GM21619 (cell line): ENCODE measurements around the gene CMTM5.

Source experiments
- ATAC-seq: cut with Tn5 transposase; IDR thresholded peaks from one replicate; pipeline ENCODE4 v1.9.1; 2021; ENCODE audit not compliant: unreplicated experiment

Gene CMTM5, protein sequence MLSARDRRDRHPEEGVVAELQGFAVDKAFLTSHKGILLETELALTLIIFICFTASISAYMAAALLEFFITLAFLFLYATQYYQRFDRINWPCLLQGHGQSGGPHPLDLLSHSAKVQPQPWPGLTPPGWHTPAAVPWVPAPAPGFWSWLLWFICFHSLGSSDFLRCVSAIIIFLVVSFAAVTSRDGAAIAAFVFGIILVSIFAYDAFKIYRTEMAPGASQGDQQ

DNA sequence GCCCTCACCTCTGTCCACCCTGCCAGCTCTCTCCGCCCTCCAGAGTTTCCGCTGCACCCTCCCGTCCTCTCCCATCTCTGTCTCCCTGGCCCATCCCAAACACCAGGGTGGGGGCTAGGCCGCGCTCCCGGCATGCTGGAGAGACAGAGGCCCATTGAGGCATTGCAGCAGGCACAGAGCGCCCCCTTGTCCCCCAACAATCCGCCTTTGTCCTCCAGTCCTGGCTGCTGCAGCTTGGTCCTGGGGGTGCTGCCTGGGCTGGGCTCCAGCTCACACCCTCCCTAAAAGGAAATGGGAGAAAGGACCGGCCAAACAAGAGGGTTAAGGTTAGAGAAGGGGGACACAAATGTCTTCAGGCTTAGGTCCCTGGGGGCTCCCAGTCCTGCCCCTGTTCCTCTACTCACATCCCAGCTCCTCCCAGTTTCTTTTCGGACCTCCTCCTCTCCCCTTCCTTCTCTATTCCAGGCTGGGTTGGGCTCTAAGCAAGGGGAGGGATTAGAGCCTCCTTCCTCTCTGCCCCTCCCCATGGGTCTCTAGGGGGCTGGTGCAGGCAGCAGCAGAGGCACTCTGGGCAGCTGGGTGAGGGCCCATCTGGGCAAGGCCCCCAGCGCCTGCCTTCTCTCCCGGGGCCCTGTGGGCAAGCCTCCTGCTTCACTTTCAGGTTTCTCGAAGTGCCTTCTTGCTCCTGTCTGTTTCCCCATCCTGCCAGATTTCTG lies at the start of gene CMTM5:
CMTM5 (plus strand) TSS at position 565 of the 716 bp plus-strand sequence. CDS start 206 bp downstream, outside the sequence.
- ATAC-seq: no peak

DNA sequence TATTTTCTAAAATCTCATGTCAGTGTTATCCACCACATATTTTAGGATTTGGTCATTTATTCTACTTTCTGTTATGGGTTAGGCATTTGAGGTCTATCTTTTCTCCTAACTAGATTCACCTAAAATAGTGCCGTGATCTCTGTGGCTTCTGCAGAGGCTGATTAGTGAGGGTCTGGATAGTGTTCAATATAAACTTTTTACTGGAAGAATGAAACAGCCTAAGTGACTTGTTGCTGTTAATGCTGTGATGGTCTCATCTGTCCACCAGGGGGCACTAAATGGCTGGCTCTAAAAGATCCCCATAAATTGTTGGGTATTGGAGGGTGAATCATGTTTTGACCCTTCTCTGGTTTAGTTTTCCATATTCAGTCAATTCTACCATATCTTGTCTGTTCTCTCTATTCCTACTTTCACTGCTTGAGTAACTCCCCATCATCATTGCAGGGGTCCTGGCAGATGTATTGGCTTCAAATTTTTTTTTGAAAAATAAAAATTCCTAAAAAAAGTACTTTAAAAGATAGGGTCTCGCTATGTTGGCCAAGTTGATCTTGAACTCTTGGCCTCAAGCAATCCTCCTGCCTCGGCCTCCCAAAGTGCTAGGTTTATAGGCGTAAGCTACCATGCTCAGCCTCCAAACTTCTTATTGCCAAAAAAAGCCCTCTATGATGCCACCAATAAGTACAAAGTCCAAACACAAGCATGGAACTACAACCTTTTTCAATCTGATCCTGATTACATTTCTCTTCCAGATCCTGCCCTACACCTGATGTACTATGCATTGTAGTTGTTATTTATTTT lies 48.7 kb upstream of the CMTM5 start:
- no peak for ATAC-seq

DNA sequence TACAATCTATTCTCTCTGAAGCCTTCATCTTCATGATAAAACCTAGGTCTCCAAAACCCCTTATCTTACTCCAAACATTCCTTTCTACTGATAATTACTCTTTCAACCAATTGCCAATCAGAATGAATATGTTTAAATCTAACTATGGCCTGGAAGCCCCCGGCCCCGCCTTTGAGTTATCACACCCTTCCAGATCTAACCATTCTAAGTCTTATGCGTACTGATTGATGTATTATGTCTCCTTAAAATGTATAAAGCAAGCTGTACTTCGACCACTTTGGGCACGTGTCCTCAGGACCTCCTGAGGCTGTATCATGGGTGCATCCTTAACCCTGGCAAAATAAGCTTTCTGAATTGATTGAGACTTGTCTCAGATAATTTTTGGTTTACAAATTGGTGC lies 41.2 kb upstream of the CMTM5 start:
- ATAC-seq: no peak

DNA sequence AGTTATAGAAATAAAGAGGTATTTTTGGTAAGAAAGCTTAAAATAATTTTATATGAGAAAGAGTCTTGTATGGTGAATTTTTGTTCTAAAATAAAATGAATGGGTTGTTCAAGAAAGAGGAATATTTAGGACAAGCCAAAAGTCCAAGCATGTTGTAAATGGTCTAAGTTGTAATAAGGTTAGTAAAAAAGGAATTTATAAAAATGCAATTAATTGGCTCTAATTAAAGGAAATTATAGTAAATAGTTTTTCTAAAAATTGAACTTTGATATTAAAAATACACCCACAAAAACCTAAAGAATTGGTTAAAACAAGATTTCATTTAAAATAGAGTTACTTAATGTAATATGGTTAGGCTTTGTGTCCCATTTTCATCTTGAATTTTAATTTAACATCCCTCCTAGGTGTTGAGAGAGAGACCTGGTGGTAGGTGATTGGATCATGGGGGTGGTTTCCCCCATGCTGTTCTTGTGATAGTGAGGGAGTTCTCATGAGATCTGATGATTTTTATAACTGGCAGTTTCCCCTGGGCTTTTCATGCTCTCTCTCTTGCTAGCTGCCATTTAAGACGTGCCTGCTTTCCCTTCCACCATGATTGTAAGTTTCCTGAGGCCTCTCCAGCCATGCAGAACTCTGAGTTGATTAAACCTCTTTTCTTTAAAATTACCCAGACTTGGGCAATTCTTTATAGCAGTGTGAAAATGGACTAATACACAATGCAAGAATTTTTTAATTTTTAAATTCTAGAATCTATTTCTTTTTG lies 37.2 kb upstream of the CMTM5 start:
- no peak for ATAC-seq

DNA sequence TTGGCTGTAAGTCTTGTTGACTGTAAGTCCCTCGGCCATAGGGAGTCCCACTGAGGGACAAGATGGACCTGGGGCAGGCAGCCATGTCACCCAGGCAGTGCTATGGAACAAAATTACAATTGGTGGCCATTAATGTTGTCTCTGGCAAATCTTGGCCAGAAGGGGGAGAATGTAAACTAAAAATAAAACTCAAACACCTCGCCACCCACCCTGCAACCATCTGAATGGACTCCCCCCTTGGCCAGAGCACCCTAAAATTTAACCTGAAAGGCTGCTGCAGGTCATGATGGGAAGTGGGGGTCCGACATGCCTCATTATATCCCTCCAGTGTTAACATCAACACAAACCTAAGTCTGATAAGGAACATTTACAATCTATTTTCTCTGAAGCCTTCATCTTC lies 32.4 kb upstream of the CMTM5 start:
- no peak for ATAC-seq

DNA sequence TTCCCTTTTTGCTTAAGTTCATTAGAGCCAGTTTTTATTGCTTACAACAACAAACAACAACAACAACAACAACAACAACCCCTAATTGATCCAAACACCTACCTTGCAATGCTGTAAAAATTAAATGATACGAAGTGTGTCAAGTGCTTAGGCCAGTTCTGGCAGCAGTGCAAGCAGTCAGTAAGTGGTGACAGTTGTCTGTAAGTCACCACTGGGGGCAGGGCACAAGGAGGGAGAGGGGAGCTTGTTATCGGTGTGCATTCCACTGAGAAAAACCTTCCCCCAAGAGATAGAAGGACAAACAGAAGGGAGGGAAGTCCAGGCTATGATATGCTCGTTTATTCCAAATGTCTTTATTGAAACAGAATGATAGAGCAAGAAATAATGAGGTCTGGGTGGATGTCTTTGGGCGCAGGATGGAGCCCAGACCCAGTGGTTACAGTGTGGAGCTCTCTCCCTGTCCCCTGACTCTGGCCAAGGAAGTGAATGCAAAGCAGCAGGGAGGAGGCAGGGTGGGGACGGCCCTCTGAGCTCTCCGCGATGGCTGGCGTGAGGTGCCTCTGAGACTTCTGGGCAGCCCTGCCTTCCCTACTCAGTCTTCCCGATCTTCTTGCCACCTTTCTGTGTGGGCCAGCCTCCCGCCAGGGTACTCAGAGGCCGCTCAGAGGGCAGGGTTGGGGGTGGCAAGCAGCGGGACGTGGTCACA lies 30.7 kb upstream of the CMTM5 start:
- ATAC-seq: no peak

DNA sequence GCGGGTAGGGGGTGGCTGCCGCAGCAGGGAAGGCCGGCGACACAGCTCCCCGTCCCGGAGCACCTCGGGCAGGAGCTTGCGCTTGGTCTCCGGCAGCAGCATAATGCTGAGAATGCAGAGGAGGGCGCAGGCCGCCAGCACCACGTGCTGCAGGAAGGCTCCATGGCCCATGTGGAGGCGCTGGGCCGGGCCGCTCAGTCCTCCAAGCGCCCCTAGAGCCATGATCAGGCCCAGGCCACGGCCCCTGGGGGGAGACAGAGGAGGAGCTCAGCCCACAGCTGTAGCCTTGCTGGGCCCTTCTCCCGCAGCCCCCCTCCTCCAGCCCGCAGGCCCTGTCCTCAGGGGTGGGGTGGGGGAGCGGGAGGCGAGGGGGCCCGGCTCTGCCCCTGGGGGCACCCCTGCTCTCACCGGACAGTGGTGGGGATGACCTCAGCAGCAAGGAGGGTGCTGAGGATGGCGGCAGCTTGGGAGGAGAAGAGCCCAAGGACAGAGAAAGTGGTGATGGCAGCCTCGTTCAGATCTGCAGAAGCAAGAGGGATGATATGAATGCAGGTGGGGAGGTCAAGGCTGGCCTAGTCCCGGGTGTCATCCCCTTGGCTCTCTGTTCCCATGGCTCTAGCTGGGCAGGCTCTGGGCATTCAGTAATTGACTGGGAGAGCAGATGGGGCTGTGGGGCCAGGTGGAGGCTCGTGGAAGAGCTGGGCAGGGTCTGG lies 30.0 kb upstream of the CMTM5 start:
- no peak for ATAC-seq

DNA sequence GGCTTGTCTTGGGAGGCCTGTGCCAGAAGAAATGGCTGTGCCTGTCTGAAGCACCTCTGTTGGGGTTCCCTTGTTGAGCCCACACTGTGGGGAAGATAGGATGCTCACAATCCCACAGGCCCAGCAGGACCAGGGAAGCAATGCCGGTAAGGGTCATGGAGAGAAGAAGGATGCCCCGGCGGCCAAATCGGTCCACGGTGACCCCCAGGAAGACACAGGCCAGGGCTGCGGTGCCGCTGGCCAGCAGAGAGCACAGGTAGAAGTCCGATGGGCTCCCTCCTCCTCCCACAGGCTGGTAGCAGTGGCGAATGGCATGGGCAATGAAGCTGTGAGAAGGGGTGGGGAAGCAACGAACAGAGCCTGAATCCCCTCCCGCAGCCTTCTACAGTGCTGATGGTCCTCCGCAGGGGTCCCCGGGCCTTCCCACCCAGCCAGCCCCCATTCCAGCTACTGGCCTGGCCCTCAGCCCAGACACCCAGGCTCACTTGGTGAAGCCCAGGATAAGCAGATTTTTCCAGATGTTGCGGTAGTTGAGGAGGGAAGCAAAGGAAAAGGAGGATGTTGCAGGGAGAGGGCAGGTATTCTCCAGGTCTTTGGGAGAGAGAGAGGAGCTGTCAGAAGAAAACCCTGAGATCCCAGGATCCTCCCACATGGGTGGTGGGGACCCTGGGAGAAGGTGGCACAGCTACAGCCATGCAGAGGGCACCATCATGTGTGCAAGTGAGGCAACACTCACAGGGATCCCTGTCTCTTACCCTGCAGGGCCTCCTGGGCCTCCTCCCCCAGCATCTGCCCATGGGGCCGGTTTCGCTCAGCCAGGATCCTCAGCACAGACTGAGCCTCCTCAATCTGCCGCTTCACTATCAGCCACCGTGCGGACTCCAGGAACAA lies 29.2 kb upstream of the CMTM5 start:
- no peak for ATAC-seq

DNA sequence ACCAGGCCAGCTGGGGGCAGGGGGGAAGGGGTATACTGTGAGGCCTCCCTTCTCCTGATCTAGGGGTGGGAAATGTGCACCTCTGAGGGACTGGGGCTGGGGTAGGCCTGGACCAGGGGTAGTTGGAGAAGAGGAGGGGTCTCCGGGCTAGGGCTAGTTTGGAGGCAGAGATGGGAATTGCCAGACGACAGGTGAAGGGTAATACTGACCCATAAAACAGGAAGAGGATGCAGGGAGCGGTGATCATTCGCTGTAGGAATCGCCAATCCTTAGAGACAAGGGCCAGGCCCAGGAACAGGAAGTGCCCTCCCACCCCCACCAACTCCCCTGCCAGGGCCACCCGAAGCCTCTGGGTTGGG lies 28.6 kb upstream of the CMTM5 start:
- no peak for ATAC-seq

DNA sequence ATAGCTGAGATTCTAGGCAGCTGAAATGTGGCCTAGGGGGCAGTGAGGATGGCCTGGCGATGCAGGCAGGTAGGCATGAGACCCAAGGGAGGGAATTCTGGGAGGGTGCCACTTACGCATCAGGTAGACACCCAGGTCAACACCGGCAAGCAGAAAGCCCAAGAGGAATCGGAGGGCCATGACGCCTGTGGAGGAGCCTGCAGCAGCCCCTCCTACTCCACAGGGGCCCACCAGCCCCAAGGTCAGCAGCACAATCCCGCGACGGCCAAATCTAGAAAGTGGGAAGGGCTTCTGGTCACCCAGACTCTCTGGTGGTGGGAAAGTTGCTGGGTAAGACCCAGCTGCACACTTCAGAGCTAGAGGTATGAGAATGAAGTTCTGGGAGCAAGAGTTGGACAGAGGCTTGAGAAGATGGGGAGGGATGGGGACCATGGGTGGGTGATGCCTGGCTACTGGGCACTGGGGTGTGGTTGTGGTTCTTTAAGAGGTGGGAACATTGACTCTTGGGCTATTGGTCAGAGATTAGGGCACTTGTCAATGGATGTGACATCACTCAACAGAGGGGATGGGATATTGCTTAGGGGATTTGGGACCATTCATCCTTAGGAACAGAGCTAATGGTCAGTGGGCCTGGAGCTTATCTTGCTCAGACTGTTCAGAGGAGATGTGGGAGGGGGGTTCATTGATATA lies 27.5 kb upstream of the CMTM5 start:
- ATAC-seq: no peak

DNA sequence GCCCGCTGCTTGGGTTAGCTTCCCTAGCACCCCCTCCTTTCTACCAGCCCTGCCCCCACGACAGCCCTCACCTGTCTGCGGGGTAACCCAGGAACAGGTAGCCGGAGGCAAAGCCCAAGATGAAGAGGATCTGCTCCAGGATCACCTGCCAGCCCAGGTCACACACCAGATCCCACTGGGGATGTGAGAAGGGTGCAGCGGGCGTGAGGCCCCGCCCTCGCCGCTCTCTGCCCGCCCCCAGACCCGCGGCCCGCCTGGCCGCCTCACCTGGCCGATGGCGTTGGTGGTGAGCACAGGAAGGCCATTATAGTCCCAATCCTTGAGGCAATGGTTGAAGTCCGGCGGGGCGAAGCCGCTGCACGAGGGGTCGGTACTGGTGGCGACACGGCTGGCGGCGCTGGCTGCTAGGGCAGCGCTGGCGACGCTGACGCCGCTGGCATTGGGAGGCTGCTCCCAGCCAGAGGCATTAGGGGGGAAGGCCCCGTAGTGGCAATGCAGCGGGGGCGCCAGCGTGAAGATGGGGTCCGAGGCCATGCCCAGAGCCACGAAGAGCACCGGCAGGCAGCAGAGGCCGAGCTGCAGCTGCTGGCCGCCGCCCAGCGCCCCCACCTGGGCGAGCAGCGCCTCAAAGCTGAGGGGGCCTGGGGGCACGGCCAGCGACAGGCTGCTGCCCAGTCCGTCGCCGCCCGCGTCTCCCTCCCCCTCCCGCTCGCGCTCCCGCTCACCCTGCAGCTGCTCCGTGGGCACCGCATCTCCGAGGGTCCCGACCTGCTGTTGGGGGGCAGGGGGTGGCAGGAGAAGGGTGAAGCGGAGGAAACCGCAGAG lies 25.0 kb upstream of the CMTM5 start:
- ATAC-seq: no peak

DNA sequence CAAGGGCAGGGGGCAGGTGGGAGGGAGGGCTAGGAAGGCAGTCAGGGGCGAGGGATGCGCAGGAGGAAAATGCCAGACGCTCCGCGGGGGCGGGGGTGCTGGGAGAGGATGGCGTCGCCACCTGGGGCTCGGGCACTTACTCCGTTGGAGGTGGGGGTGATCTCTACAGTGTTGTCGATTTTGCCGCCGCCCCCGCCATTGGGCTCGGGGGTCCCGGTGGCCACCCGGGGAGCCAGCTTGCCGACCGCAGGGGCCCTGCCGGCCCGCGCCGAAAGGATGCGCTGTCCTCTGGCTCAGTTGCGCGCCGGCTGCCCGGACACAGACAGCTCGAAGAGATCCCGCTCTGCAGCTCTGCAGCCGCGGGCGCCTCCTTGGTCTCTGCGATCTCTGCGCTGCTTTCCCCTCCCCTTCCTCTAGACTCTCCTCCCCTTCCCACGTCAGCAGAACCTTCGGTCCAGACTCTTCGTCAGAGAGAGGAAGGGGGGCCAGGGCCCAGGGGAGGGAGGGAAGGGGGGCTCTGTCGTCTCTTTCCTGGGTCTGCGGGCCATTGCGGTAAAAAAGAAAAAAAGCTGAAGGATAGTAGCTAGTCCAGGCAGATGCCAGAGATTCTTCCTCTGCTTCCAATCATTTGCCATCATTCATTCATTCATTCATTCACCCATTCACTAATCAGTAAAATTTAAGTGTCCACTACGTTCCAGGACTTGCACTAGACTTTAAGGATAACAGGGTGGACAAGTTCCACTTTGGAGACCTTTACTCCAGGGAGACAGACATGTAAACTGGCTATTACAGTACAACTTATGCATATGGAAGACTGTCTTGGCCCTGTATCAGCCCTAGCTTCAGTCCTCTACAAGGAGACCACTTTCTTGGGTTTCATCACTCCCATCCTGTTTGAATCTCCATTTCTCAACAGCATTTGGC lies 24.1 kb upstream of the CMTM5 start, which contains the start of gene SLC22A17:
SLC22A17 (minus strand) TSS at position 382 of the 927 bp plus-strand sequence.
- ATAC-seq: no peak

DNA sequence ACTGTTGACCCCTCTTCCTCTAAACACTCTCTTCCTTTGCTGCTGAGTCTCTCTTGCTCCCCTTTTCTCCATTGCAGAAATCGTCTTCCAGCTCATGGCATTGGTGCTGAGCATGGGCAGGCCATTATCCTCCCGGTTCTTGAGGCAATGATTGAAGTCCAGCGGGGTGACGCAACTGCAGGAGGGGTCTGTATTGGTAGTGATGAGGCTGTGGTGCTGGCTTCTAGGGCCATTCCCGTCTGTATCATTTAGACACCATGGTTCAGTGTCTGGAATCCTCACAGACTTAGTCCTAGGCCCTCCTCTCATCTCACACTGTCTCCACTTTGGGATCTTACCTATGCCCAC lies 23.4 kb upstream of the CMTM5 start:
- no peak for ATAC-seq

DNA sequence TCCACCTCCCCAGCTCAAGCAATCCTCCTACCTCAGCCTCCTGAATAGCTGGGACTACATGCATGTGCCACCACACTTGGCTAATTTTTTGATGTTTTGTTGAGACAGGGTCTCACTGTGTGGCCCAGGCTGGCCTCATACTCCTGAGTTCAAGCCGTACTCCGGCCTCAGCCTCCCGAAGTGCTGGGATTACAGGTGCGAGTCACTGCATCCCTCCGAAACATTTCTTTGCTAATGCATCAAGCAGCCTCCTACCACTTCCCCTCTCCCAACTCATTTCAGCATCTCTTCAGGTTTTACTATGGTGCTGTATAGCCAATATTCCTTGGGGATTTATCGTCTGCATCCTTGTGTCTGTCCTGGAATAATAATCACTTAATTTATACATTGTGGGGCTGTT lies 21.9 kb upstream of the CMTM5 start:
- ATAC-seq: no peak

DNA sequence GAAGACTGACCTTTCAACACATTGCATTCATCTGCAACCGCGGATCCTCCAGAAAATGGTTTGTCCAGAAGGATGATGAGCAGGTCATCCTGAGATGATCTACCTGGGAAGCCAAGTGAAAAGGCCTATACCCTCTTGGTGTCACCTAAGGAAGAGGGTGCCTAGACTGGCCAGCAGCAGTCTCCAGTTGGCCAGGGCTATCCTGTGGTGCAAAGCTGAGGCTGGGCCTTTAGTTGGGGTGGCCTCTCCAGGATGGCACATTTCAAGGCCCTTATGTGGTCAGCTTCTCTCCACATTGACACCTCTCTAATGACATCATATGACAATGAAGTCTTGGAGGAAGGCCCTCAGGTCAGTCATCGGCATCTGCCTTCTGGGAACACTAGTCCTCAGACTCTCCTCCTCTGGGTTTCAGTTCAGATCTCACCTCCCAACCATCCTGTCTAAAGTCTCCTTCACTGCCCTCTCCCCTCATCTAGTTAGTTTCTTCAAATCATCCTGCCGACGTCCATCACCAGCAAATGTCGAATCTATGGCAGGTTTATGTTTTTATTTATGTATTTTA lies 20.9 kb upstream of the CMTM5 start:
- no peak for ATAC-seq

DNA sequence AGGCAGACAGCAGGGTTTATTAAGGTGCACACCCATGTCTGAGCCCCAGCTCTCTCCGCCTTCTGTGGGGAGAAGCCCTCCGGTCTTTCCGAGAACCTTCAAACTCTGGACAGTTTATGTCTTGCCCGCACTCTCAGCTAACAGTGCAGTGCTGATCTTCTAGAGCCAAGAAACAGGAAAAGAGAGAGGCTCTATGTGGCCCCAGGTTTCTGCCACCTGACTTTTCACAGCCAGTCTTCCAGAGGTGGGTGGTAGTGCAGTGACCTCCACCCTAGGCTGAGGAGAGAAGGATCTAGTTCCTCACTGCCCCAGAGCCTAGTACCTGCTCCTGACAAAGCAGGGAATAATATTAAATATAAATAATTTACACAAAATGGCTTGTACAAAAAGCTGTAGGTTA lies 20.2 kb upstream of the CMTM5 start:
- no peak for ATAC-seq
